Measurements from ENCODE around the gene MAP3K6.

Gene MAP3K6

DNA sequence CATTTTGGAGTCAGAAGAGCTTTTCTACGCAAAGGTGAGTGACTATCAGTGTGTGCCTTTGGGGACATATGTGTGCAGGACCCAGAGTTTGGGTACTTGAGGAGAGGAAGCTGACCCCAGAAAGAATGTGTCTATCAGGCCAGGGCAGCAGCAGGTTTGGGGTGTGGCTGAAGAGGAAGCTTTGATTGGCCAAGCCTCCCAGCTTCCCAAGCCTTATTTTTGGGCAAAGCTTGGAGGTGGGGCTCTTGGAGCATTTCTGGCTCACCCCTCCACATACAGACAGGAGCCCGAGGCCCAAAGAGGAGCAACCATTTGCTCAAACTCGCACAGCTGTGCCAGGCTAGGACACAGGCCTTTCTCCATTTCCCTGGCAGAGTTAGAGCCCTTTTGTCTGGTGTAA, 30.3 kb upstream of the MAP3K6 start:
- no peak for DNase-seq (ENCODE audit: low spot score)
- in situ Hi-C loops (cut with MboI; ENCODE audit: low sequenced_read_pairs, unreplicated experiment): loop anchor here (10.0 kb wide), 2 partner anchors 208 to 268 kb away; partner anchors contain the start of gene AHDC1
- TF ChIP-seq CTCF (IDR thresholded peaks at IDR 0.05; ENCODE audit: borderline replicate concordance, control extremely low read depth, extremely low read depth, insufficient read depth, missing control alignments): no peak

DNA sequence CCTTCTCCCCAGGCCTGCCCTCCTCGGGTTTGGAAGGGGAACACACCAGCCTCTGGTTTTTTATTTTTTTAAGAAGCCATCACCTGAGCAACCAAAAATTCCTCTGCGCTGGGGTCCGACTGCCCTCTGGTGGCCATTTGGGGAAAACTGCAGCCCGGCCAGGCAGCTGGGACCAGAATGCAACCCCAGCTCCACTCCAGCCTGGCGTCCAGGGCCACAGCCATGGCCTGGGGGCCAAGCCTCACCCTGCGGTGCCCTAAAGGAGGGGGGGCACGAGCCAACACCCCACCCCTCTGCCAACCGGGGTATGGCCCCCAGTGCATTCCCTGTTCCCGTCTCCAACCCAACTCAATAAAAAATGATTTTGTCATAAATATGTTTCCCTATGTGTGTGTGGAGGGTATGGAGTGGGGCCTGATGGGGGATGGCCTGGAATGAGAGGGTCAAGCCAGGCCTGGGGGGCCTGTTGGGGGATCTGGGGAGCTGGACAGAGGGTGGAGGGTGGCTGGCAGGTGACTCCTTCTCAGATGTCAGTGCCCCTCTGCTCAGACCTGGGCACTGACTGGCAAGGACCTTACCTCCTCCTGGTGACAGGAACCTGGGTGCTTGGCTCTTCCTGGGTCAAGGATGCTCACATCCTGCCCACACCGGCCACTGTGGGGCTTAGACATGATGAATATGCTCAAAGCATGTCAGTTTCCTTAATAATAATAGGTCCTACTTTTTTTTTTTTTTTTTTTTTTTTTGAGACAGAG, 28.9 kb upstream of the MAP3K6 start:
- peak; percentile 91 for DNase-seq (ENCODE audit: low spot score)
- peak; percentile 97 for TF ChIP-seq CTCF (IDR thresholded peaks at IDR 0.05; ENCODE audit: borderline replicate concordance, control extremely low read depth, extremely low read depth, insufficient read depth, missing control alignments)
- in situ Hi-C loops (cut with MboI; ENCODE audit: low sequenced_read_pairs, unreplicated experiment): loop anchor here (10.0 kb wide), 2 partner anchors 209 to 269 kb away; partner anchors contain the start of gene AHDC1

GRCh38 chr1:27394925-27395324, 28.2 kb upstream of the MAP3K6 start:
- no peak for DNase-seq (ENCODE audit: low spot score)
- in situ Hi-C loops (cut with MboI; ENCODE audit: low sequenced_read_pairs, unreplicated experiment): loop anchor here (5.0 to 10.0 kb wide), 3 partner anchors 98 to 270 kb away; partner anchors contain the start of gene AHDC1
- TF ChIP-seq CTCF (IDR thresholded peaks at IDR 0.05; ENCODE audit: borderline replicate concordance, control extremely low read depth, extremely low read depth, insufficient read depth, missing control alignments): no peak

GRCh38 chr1:27394282-27394658, 27.5 kb upstream of the MAP3K6 start:
- in situ Hi-C loops (cut with MboI; ENCODE audit: low sequenced_read_pairs, unreplicated experiment): loop anchor here (5.0 to 10.0 kb wide), 3 partner anchors 97 to 271 kb away; partner anchors contain the start of gene AHDC1
- TF ChIP-seq CTCF (IDR thresholded peaks at IDR 0.05; ENCODE audit: borderline replicate concordance, control extremely low read depth, extremely low read depth, insufficient read depth, missing control alignments): no peak
- no peak for DNase-seq (ENCODE audit: low spot score)

- no peak for DNase-seq (ENCODE audit: low spot score)
- in situ Hi-C loops (cut with MboI; ENCODE audit: low sequenced_read_pairs, unreplicated experiment): loop anchor here (5.0 to 10.0 kb wide), 3 partner anchors 96 to 271 kb away; partner anchors contain the start of gene AHDC1
- TF ChIP-seq CTCF (IDR thresholded peaks at IDR 0.05; ENCODE audit: borderline replicate concordance, control extremely low read depth, extremely low read depth, insufficient read depth, missing control alignments): no peak
These were observed 27.0 kb upstream of the MAP3K6 start for GRCh38 chr1:27393641-27394281.

DNA sequence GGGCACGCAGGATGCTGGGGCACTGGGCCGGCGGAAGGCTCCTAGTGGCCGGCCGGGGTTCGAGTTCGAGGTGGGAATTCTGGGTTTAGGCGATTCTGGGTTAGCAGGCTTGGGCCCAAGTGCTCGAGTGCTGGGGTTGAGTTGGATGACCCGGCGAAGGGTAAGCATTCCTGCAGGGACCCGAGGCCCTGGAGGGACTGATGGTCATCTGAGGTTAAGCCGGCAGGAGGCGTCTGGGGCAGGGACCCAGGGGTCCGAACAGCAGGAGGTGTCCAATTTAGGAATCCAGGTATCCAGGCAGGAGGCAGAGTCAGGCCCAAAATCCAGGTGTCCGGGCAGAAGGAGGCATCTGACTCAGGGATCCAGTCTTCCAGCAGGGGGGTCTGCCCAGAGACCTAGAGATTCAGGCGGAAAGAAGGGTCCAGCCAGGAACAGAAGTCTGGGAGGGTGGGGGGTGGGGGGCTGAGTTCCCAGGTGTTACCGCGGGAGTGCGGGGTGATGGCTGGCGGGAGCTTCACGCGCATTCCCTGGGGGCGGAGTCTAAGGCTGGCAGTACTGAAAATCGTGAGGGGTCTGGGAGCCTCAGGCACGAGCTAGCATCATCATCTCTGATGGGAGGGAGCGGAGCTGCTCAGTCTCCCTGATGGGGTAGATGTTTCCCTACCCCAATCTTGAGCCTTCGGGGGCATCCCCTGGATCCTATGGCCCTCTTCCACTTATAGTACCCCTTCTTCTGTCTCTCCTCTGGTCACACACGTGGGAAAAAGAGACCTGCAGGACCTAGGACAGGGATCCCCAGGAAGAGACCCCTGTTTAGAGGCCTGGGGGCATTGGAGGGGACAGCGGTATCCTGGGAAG, 26.2 kb upstream of the MAP3K6 start:
- in situ Hi-C loops (cut with MboI; ENCODE audit: low sequenced_read_pairs, unreplicated experiment): loop anchor here (5.0 to 10.0 kb wide), 3 partner anchors 96 to 272 kb away; partner anchors contain the start of gene AHDC1
- no peak for TF ChIP-seq CTCF (IDR thresholded peaks at IDR 0.05; ENCODE audit: borderline replicate concordance, control extremely low read depth, extremely low read depth, insufficient read depth, missing control alignments)

More for the DNA sequence above, 26.2 kb upstream of the MAP3K6 start:
- DNase-seq (ENCODE audit: low spot score): no peak

Data from GM13976 (cell line).